ENCODE data around the gene ARHGEF19. TPM values are rescaled to one million over a fixed set of nuclear protein-coding genes. Genes with fewer than 3 reads are reported as not detected.
"Not testable (repeated sequence)": the region's sequence is repeated elsewhere in the genome, so short reads cannot be mapped to it uniquely, and the experiment has no call there.

Gene ARHGEF19
- total and polyA plus RNA-seq, 10 donors: 3.5 to 12.9 (median 7.8) TPM

DNA sequence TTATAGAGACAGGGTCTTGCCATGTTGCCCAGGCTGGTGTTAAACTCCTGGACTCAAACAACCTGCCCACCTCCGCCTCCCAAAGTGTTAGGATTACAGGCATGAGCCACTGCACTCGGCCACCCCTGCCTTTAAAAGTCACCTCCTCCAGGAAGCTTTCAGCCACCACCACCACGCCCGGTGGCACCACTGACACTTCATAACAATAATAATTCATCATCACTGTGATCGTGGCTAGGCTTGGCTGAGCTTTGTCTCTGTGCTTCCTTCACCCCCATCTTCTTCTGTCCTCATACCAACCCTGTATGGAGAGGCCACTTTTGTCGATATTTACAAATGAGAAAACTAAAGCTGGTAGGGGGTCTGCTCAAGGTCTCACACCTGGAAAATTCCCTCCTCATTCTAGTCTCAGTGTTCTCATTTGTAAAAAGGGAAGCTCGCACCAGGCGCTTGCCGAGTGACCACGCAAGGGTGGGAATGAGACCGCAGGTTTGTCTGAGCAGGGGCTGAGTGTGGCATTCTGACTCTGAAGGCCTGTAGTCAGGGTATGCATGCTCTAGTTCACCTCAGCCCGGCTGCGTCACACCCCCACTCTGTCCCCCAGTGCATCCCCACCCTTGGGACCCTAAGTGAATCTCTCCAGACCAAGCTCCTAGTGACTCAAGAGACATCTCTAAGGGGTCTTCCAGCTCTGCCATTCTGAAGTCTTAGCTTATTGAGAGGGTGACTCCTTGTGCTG lies 43.7 kb downstream of the ARHGEF19 start:
- Histone ChIP-seq H3K27me3 (replicated peaks in 1 of 7) (peaks cover 0 to 45% (median 0%) of the 10 kb centered on the region in 7 donors), H3K4me3 (no peak overlapping the region), H3K36me3 (no peaks in the 10 kb centered on the region), H3K4me1 (peaks cover 12 to 44% (median 35%) of the 10 kb centered on the region in 6 donors), H3K9me3 (no peaks in the 10 kb centered on the region), H3K27ac (no peak overlapping the region)
- 33 to 71% (median 44%) methylated on average over 11 to 13 of the region's 13 CpGs for WGBS, 5 donors
- intact Hi-C loops (cut with DNase I; ENCODE audit: low total_unique reads): no loop called here
- TF ChIP-seq POLR2AphosphoS5 (IDR thresholded peaks at IDR 0.05) (no peak), POLR2A (IDR thresholded peaks at IDR 0.05) (no peak)
- TF ChIP-seq, protein P1, sequence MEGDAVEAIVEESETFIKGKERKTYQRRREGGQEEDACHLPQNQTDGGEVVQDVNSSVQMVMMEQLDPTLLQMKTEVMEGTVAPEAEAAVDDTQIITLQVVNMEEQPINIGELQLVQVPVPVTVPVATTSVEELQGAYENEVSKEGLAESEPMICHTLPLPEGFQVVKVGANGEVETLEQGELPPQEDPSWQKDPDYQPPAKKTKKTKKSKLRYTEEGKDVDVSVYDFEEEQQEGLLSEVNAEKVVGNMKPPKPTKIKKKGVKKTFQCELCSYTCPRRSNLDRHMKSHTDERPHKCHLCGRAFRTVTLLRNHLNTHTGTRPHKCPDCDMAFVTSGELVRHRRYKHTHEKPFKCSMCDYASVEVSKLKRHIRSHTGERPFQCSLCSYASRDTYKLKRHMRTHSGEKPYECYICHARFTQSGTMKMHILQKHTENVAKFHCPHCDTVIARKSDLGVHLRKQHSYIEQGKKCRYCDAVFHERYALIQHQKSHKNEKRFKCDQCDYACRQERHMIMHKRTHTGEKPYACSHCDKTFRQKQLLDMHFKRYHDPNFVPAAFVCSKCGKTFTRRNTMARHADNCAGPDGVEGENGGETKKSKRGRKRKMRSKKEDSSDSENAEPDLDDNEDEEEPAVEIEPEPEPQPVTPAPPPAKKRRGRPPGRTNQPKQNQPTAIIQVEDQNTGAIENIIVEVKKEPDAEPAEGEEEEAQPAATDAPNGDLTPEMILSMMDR (IDR thresholded peaks at IDR 0.05 in 8 of 11, conservative IDR thresholded peaks at IDR 0.05 in 3 of 11): no peak
- DNase-seq: no peak

DNA sequence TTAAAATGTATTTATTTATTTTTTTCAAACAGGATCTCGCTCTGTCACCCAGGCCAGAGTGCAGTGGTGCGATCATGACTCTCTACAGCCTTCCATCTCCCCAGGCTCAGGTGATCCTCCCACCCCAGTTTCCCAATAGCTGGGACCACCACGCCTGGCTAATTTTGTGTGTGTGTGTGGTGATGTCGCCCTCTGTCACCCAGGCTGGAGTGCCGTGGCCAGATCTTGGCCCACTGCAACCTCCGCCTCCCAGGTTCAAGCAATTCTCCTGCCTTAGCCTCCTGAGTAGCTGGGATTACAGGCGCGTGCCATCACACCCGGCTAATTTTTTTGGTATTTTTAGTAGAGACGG lies 44.3 kb downstream of the ARHGEF19 start:
- Histone ChIP-seq H3K27ac (peak overlapping the region in 1 of 8 donors; percentile 41), H3K4me3 (peak overlapping the region in 7 of 8 donors; percentile 34 to 74 (median 49)), H3K27me3 (replicated peaks in 1 of 7) (peaks cover 0 to 42% (median 0%) of the 10 kb centered on the region in 7 donors), H3K4me1 (peaks cover 6 to 40% (median 30%) of the 10 kb centered on the region in 6 donors)
- WGBS, 5 donors: 52 to 61% (median 55%) methylated on average over 10 of the region's 10 CpGs
- H3K36me3 ChIP-seq; H3K9me3 ChIP-seq; DNase-seq; intact Hi-C loops (cut with DNase I; ENCODE audit: low total_unique reads): not testable (repeated sequence)

DNA sequence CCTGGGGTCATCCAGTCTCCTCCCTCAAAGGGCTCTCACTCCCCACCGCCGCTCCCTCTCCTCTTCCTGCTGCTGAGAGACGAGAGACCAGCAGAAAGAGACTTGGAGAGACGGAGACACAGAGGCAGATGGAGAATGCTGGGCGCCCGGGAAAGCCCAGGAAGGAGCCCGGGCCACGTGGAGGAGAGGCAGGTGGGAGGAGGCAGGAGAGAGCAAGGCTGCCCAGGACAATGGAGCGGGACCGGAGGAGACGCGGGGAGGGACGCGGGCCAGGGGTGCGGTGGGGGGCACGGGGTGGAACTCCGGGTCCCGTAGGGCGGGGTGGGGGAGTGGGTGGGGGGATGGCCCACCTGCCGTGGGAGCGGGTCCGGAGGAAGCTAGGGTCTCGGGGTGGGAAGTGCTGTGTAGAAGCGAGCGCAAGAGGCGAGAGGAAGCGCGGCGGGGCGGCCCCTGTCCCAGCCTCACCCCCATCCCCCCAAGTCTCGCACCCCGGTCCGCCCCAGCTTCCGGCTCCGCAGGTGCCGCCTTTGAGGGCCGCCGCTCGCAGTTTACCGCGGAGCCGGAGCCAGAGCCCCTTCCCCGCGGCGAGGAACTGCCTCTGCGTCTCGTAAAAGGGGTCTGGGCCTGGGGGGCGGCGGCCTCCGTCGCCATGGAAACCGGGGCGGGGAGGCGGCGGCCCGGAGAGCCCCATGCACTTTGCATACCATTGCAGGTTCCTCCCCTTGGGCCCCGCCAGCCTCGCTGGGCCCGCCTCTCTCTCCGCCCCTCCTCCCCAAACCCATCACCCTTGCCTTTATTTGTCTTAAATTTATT lies 44.9 kb downstream of the ARHGEF19 start:
- Histone ChIP-seq H3K27me3 (replicated peaks in 1 of 7) (peaks cover 0 to 44% (median 0%) of the 10 kb centered on the region in 7 donors), H3K36me3 (no peaks in the 10 kb centered on the region), H3K9me3 (no peaks in the 10 kb centered on the region), H3K4me3 (peak overlapping the region; percentile 33 to 74 (median 46)), H3K27ac (peak overlapping the region in 2 of 8 donors; percentile 24 to 41), H3K4me1 (peaks cover 6 to 42% (median 32%) of the 10 kb centered on the region in 6 donors)
- 7 to 19% (median 10%) methylated on average over 33 to 59 of the region's 60 CpGs for WGBS, 5 donors
- intact Hi-C loops (cut with DNase I; ENCODE audit: low total_unique reads): no loop called here
- DNase-seq: peak; percentile 87
- TF ChIP-seq POLR2A (IDR thresholded peaks at IDR 0.05) (no peak), POLR2AphosphoS5 (IDR thresholded peaks at IDR 0.05) (peak in 1 of 3 donors; percentile 30)
- TF ChIP-seq, protein P1 (IDR thresholded peaks at IDR 0.05 in 8 of 11, conservative IDR thresholded peaks at IDR 0.05 in 3 of 11): no peak

DNA sequence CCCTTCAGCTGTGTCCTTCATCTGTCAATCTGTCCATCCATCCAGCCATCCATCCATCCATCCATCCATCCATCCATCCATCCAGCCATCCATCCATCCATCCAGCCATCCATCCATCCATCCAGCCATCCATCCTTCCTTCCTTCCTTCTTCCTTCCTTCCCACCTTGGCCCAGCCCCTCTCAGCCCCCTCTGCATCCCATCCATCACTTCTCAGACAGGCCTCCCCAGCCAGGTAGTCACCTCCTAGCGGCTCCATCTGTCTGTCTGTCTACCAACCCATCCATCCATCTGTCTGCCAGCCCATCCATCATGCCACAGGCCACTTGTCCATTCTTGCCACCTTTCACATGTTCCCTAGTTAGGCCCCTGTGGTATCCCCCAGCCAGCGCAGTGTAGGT lies 46.3 kb downstream of the ARHGEF19 start:
- Histone ChIP-seq H3K4me3 (no peak overlapping the region), H3K27ac (no peak overlapping the region), H3K27me3 (replicated peaks in 1 of 7) (peaks cover 0 to 45% (median 0%) of the 10 kb centered on the region in 7 donors), H3K36me3 (no peaks in the 10 kb centered on the region), H3K9me3 (no peaks in the 10 kb centered on the region), H3K4me1 (peaks cover 6 to 54% (median 39%) of the 10 kb centered on the region in 6 donors)
- WGBS, 5 donors: 46 to 96% (median 50%) methylated on average over 2 of the region's 2 CpGs
- no peak for DNase-seq
- no peak for TF ChIP-seq POLR2A (IDR thresholded peaks at IDR 0.05)
- TF ChIP-seq POLR2AphosphoS5 (IDR thresholded peaks at IDR 0.05): no peak
- TF ChIP-seq, protein P1 (IDR thresholded peaks at IDR 0.05 in 8 of 11, conservative IDR thresholded peaks at IDR 0.05 in 3 of 11): no peak
- intact Hi-C loops (cut with DNase I; ENCODE audit: low total_unique reads): no loop called here

All from spleen (tissue), 11 donors.